GM18951 (cell line): ENCODE data around the gene XXYLT1.

Experiments used
- POLR2A ChIP-seq: IDR thresholded peaks from 4 replicates; pipeline ENCODE4 v1.6.1; 2011; ENCODE audit warnings: mild to moderate bottlenecking; ENCODE audit not compliant: insufficient read length, insufficient read depth; ENCODE audit errors: extremely low read depth
- in situ Hi-C: fragments of 300-500 bp; cut with MboI; formaldehyde crosslinking; loops from one replicate; pipeline ENCODE4 v1.12.0; 2022; ENCODE audit warnings: low sequenced_read_pairs, mixed read lengths, inconsistent platforms; ENCODE audit not compliant: unreplicated experiment

Gene XXYLT1

GRCh38 chr3:195028877-195029606 is 241.9 kb downstream of the XXYLT1 start:
- TF ChIP-seq POLR2A, result no peak
- in situ Hi-C loops, result no loop called here

GRCh38 chr3:195025884-195026200 is 245.1 kb downstream of the XXYLT1 start:
- in situ Hi-C loops, result no loop called here
- no peak for TF ChIP-seq POLR2A

- in situ Hi-C loops, result no loop called here
- TF ChIP-seq POLR2A, result no peak
Measured at GRCh38 chr3:195025056-195025883, 245.7 kb downstream of the XXYLT1 start.

GRCh38 chr3:195023989-195024388 is 247.0 kb downstream of the XXYLT1 start:
- in situ Hi-C loops, result loop anchor here (25.0 kb wide), 1 partner anchor 213 kb away; no protein-coding TSS in a partner anchor
- no peak for TF ChIP-seq POLR2A

- in situ Hi-C loops, result loop anchor here (25.0 kb wide), 1 partner anchor 214 kb away; no protein-coding TSS in a partner anchor
- no peak for TF ChIP-seq POLR2A
Measured at GRCh38 chr3:195023576-195023975, 247.4 kb downstream of the XXYLT1 start.

- TF ChIP-seq POLR2A, result no peak
- in situ Hi-C loops, result loop anchor here (25.0 kb wide), 1 partner anchor 216 kb away; no protein-coding TSS in a partner anchor
Measured at GRCh38 chr3:195021692-195022091, 249.3 kb downstream of the XXYLT1 start.

GRCh38 chr3:195020921-195021320 is 250.0 kb downstream of the XXYLT1 start:
- in situ Hi-C loops, result loop anchor here (25.0 kb wide), 1 partner anchor 216 kb away; no protein-coding TSS in a partner anchor
- TF ChIP-seq POLR2A, result no peak

GRCh38 chr3:195020185-195020584 is 250.8 kb downstream of the XXYLT1 start:
- in situ Hi-C loops, result loop anchor here (25.0 kb wide), 1 partner anchor 217 kb away; no protein-coding TSS in a partner anchor
- no peak for TF ChIP-seq POLR2A

- in situ Hi-C loops, result loop anchor here (25.0 kb wide), 1 partner anchor 218 kb away; no protein-coding TSS in a partner anchor
- TF ChIP-seq POLR2A, result no peak
Measured at GRCh38 chr3:195019335-195019734, 251.6 kb downstream of the XXYLT1 start.
